Kidney glomerular epithelial cell (primary cell): ENCODE data around the gene TEF.
"Not testable (repeated sequence)": the region's sequence is repeated elsewhere in the genome, so short reads cannot be mapped to it uniquely, and the experiment has no call there.

Experiments used
- DNase-seq: peaks from one replicate; lab custom pipeline; 2025; lab: John Stamatoyannopoulos, UW

TEF gene

DNA sequence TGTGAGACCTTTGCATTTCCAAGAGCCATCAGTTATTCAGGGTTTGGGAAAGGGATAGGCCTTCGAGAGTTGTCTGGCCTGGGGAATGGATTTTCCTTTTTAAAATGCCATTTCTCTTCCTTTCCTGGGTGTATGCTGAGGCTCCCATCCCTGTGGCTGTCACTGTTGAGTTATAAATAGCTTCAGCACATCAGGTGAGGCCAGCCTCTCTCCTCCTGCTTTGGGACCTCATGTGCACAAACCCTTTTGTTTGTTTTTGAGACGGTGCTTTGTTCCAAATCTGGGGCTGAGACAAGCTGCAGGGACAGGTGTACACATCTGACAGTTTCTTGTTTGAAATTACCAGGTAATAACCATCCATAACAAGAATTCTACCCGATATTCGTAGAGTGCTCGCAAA lies 1.3 kb downstream of the TEF start:
- DNase-seq, result no peak

DNA sequence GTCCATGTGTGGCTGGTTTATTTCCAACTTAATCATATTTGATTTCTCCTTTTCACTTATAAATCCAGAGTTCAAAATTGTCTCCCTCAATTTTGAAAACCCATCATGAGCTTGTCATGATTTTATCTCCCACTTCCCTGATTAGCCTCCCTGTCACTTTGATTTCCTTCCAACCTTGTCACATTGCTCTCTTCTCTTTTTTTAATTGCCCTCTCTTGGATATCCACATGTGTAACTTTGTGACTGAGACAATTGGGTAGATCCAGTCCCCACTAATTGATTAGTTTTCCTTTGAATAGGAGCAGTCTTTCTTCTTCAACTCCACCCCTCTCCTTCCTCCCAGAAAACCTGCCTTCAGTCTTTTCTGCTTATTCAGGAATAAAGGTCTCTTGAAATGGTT lies 2.4 kb downstream of the TEF start:
- DNase-seq, result no peak

DNA sequence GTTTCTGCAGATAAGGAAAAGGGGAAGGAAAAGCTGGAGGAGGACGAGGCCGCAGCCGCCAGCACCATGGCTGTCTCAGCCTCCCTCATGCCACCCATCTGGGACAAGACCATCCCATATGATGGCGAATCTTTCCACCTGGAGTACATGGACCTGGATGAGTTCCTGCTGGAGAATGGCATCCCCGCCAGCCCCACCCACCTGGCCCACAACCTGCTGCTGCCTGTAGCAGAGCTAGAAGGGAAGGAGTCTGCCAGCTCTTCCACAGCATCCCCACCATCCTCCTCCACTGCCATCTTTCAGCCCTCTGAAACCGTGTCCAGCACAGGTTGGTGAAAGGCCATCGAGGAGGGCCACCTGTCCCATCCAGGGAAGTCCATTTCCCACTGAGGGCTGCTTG lies 5.6 kb downstream of the TEF start:
- no peak for DNase-seq

DNA sequence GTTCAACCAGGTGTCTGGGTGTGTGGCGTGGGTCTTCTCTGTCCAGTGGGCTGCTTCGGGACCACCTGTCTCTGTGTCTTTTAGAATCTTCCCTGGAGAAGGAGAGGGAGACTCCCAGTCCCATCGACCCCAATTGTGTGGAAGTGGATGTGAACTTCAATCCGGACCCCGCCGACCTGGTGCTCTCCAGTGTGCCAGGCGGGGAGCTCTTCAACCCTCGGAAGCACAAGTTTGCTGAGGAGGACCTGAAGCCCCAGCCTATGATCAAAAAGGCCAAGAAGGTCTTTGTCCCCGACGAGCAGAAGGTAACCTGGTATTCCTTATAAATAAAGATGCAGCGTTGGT lies 12.2 kb downstream of the TEF start:
- DNase-seq, result no peak

DNA sequence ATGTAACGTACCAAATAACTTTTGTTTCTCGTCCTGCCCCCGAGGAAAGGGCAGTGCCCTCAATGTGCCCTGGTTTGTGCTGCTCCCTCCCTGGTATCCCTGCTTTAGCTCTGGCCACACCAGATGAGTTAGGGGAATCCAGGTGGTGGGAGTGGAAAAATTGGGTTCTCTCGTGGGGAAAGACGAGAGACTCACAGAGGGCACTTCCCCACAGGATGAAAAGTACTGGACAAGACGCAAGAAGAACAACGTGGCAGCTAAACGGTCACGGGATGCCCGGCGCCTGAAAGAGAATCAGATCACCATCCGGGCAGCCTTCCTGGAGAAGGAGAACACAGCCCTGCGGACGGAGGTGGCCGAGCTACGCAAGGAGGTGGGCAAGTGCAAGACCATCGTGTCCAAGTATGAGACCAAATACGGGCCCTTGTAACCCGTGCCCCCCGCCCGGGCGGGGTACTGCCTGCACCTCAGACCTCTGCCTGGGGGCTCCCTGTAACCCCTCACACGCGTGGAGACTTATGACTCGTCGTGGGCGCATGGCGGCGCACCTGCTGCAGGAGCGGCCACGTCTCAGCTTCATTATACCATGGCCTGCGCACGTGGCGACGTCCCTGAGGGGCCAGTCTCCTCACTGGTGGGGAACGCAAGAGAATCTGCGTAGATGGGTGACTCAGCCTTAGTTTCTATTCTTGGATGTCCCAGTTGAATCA lies 13.9 kb downstream of the TEF start:
- DNase-seq, result no peak

DNA sequence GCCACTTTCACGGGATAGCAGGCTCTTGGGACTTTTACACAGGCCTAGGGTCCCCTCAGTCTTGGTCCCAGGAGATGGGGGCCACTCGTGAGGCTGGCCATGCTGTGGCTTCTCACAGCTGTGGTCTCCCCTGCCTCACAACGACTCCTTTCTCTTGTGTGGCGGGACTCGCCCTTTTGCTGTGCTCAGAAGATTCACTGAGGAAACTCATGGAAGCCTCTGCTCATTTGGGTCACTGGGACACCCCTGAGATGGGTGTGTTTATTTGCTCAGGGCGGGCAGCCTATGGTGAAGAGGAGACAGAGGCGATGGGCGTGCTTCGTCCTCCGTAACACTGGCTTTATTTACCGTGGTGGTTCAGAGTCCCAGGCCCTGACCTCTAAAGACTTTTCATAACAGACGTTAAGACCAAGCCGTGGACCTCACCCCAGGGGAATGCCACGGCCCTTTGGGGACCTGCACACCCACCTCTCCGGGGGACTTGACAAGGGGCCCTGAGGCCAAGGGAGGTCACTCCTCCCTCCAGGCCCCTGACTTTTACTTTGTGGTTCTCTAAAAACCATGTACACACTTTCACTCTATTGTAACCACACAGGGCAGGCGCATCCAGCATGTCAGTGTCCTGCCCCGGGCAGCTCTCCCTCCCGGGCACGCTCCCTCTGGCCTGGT lies 15.5 kb downstream of the TEF start:
- no peak for DNase-seq

DNA sequence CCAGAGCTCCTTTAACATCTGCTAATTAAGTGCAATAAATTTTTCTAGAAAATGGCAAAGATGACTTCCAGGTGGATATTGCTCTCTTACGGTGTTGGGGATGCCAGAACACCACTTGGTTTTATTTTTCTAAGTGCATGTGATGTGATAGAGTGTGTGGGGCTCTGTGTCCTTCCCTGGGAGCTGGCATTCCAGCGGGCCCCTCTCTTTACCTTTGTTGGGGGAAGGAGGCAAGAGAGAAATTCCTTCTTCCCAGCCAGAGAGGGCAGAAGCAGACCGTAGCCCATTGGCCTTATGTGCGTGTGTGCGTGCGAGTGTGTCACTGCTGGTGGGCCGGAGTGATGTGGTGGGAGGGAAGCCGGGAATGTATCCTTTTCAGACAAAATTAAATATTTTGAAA lies 17.2 kb downstream of the TEF start:
- DNase-seq, result no peak

DNA sequence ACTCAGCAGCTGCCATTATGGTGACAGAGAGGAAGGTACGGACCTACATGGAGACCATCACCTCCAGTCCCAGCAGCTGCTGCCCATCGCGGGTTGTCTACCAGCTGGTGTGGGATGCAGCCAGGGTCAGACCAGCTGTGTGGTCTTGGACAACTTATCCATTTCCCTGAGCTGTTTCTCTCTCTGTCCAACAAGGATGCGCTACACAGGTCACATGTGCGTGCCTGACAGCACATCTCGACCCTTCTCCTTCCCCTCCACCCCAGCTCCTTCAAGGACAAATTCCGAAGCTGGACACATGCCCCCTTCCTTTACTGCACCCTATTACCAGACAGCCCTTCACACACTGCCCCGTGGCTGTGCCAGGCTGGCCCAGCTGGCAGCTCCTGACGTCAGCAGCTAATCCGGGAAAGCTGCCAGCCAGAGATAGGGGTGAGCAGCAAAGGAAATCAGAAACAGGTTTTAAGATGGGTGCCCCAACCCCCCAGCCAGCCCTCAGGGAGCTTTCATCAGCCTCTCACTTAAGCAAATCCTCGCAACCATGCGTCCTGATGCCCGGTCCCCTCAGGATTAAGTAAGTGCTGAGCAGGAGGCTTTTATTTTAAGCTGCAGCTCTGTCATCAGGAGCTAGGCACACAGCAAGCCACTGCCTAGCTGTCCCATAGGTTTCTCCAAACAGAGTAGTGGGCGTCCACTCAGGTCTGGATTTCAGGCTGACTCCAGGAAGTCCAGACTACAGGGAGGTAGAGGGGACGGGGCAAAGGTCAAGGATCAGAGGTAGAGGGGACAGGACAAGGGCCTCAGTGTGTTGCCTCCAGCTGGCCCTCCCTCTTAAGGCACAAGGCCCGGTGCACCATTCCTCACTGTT lies 20.3 kb downstream of the TEF start:
- peak; percentile 69 for DNase-seq

DNA sequence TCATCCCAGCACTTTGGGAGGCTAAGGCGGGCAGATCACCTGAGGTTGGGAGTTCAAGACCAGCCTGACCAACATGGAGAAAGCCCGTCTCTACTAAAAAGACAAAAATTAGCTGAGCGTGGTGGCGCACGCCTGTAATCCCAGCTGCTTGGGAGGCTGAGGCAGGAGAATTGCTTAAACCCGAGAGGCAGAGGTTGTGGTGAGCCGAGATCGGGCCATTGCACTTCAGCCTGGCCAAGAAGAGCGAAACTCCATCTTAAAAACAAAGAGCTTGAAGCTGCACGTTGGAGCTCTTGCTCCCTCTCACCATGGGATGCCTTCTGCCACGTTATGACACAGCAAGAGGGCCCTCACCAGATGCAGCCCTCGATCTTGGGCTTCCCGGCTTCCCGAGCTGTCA lies 21.1 kb downstream of the TEF start:
- DNase-seq, result not testable (repeated sequence)

DNA sequence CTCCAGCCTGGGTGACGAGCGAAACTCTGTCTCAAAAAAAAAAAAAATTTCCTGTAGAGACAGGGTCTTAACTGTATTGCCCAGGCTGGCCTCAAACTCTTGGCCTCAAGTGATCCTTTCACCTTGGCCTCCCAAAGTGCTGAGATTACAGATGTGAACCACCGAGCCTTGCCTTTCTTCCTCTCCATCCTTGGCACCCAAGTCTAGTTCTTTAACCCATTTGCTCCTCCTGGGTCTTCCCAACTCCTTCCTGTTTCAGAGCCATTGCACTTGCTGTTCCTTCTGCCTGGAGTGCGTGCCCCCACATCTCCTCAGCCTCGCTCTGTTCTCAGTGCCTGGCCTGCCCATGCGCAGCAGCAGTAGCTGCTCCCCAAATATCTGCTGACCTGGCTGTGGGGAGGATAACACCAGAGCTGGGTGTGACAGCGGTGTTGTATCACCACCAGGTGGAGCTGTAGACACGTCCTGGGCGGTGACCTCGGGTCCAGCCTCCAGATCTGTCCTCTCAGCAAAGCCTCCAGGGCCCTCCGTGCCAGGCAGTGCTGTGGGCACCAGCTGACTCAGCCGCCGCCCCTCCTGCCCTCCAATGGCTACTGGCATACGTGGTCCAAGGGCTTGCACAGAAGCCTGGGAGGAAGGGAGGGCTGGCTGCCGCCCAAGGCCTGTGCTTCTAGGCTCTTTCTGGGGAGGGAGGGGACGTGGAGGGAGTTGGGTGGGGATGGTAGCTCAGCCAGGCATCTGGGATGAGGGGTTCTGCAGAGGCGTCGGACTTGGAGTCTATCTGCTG lies 22.0 kb downstream of the TEF start:
- peak; percentile 90 for DNase-seq

DNA sequence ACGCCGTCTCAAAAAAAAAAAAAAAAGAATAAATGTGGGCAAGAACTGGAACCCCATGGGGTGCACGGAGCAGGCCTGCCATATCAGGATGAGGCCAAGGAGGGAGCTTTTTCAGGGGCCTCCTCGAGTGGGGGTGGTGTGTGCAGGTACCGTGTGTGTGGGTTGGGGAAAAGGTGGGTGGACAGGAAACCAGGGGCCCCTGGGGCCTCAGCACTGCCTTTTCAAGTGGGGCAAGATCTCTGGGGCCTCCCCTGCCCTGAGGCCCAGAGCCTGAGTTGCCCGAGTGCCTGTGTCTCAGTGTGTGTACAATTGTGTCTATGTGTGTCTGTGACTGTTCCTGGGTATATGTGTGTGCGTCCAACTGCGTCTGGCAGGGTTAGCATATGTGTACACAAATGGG lies 23.8 kb downstream of the TEF start:
- DNase-seq, result no peak

DNA sequence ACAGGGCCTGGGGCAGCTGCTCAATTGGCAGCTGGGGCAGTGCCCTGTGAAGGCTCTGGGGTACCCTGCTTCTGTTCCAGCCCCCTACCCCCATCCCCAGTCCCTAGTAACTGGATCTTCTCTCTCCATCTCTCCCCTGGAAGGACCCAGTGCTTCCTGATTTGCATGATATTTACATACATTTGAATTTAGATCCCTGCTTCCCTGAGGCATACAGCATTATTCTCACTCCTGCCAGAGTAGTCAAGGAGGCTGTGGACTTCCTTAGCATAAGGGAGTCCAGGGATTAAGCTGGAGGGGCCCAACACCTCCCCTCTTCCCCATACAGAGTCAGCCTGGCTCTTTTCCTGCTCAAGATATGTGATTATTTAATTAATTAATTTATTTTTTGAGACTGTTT lies 24.7 kb downstream of the TEF start:
- DNase-seq, result no peak

DNA sequence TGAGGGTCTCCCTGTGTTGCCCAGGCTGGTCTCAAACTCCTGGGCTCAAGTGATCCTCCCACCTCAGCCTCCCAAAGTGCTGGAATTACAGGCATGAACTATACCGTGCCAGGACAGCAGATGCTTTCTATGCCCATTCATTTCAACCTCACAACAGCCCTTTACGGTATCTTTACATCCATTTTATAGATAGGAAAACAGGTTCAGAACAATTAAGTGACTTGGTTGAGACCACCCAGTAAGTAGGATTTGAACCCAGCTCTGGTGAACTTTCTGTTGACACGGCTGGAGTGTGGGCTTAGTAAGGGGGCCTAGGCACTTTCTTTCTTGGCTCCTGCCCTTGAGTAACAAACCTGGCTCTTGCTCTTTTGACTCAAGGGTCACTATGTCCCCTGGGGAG lies 25.7 kb downstream of the TEF start:
- no peak for DNase-seq

DNA sequence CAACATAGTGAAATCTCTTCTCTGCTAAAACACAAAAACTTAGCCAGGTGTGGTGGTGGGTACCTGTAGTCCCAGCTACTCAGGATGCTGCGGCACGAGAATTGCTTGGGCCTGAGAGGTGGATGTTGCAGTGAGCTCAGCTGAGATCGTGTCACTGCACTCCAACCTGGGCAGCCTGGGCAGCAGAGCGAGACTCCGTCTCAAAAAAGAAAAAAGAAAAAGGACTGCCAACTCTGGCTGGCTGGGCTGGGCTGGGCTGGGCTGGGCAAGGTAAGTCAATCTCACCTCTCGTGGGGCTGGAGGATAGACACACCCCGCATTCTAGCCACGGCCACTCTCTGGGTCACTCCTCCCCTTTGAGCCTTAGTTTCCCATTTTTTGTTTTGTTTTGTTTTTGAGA lies 26.9 kb downstream of the TEF start:
- DNase-seq, result no peak

DNA sequence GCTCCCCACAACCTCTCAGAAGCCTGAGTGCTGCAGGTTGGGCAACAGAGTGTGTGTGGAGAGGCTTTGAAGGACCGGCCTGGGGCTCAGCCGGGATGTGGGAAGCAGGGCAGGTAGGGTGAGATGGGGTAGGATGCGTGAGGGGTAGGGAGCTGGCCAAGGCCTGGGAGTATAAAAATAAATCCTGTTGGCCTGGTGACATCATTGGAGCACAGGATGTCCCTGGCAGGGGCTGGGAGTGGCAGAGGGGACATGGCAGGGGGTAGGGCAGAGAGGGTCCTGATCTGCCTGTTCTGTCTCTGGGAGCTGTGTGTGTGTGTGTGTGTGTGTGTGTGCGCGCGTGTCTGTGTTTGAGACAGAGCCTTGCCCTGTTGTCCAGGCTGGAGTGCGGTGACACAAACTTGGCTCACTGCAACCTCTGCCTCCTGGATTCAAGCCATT lies 28.6 kb downstream of the TEF start:
- no peak for DNase-seq

DNA sequence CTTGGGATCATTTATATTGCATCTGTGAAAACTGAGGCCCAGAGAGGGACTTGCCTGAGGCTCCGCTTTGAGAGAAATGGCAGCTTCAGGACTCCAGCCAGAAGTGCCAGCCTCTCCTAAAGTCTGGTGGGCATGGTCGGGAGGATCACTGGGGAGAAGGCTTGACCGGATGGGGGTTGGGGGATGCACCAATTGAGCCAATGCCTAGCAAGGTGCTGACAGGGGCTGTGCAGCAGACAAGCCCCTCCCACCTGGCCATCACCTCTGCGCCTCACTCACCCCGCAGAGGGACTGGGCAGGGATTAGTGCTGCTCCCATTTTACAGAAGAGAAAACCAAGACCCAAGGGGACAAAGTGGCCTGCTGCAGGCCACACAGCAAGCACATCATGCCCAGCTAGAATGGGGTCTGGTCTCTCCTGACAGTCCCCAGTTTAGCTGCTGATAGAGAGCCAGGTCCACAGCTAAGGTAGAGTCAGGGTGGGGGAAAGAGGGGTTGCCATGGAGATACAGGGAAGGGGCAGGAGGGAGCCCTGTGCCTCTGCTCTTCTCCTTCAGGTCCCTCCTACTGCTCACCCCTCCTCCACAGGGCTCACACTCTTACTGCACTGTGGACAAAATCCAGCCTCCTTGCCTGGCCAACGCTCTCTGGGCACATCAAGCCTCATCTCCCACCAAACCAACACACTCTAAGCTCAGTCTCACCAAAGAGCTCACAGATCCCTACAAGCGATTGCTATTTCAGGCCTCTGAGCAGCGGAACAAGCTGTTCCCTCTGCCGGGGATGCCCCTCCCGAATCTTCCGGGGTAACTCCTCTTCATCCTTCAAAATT lies 29.5 kb downstream of the TEF start:
- DNase-seq, result no peak

DNA sequence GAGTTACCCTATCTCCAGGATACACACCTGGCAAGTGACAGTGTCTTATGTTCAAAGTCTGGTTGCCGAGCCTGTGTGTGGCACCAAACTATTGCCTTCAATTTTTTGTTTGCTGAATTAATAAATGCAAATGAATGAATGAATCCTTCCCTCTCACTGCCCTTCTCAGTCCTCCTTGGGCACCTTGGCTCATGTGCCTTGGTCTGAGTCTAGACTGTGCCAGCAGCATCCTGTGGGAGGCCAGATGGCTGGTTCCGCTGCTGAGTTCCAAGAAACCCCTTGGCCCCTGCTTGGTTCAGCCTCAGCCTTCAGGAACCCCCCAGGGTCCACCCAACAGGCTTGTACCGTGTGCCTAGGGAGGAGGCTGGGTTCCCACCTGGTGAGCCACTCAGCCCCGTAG lies 33.8 kb downstream of the TEF start:
- no peak for DNase-seq

DNA sequence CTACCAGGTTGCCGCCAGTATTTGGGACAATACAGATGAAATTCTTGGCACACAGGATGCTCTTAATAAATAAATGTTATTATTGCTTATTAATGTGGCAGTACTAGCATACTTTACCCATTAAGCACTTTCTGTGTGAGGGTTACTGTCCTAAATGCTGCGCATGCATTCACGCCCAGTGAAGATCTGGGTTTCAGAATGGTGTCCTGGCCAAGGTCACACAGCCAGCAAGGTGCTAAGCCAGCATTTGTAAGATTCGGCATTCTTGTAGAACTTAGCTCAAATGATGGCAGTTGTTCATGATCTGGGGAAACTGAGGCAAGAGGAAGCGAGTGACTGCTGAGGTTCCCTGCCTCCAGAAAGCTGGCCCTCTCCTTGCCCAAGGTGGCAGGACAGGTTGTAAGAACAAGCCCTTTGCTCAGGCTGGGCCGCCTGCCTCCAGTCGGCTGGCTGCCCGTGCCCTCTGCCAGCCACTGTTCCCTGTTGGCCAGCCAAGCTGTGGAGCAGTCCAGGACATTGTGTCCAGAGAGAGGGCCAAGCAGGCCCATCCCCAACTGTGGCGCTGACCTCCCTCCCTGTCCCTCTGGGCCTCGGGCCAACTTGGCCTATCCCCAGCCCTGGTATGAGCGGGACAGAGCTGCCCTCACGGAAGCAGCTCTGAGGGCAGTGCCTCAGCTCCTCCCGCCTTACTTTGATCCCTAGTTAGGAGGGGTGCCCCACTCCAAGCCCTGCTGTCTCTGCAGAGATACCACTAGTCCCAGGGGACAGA lies 36.1 kb downstream of the TEF start:
- no peak for DNase-seq

DNA sequence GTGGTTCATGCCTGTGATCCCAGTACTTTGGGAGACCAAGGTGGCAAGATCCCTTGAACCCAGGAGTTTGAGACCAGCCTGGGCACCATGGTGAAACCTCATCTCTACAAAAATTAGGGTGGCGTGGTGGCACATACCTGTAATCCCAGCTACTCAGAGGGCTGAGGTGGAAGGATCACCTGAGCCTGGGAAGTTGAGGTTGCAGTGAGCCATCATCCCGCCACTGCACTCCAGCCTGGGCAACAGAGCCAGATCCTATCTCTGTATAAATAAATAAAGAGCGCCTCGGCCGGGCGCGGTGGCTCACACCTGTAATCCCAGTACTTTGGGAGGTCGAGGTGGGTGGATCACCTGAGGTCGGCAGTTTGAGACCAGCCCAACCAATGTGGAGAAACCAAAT lies 37.0 kb downstream of the TEF start:
- no peak for DNase-seq

DNA sequence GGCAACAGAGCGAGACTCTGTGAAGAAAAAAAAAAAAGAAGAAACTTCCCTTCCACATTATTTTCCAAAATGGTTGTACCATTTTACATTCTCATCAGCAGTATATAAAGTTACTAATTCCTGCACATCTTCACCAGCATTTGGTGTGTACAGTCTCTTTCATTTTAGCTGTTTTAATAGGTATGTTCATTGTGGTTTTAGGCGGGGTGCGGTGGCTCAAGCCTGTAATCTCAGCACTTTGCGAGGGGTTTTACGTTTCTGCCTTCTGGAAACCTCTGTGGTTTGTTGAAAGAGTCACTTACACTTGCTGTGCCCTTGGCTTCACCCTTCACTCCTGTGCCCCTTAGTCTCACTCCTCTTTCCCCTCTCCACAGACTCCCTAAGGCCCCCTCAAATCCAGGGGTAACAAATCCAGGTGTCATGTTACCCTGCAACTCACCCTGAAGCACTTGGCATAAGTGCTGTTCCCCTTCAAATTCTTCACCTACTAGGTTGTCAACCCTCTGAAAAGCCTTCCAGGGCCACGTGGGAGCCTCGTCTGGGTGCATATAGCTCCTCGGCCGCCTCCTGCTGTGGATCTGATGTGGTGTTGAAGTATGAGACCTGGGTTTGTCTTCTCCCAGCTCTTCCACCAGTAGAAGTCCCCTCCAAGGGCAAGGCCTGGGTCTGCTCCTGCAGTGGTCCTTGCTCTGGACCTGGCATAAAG lies 44.1 kb downstream of the TEF start:
- DNase-seq, result no peak
